Activated CD4-positive, alpha-beta memory T cell treated with anti-CD3 and anti-CD28 coated beads for 36 hours (primary cell): ENCODE measurements around the gene LRRC75A. TPM values are rescaled to one million over a fixed set of nuclear protein-coding genes. Genes with fewer than 3 reads are reported as not detected.

ENCODE experiments used
- CTCF ChIA-PET: fragments of 350-600 bp; sonication (Branson Sonifier 250); formaldehyde crosslinking; loops from one replicate; lab custom pipeline; 2021; ENCODE audit warnings: antibody characterized with exemption, inconsistent platforms; lab: Charles Lee
- POLR2A ChIA-PET: fragments of 350-600 bp; sonication (Branson Sonifier 250); formaldehyde crosslinking; loops from one replicate; lab custom pipeline; 2021; ENCODE audit warnings: antibody characterized with exemption; lab: Charles Lee
- DNase-seq: peaks from one replicate; pipeline ENCODE4 v3.0.0-alpha.2; 2020
- H3K27ac Mint-ChIP-seq: one replicate; pipeline ENCODE4 v1.8.0; 2021; ENCODE audit warnings: mixed read lengths
- H3K27me3 Mint-ChIP-seq: one replicate; pipeline ENCODE4 v1.8.0; 2021; ENCODE audit warnings: mixed read lengths
- H3K36me3 Mint-ChIP-seq: one replicate; pipeline ENCODE4 v1.8.0; 2021; ENCODE audit warnings: mixed read lengths
- H3K4me1 Mint-ChIP-seq: one replicate; pipeline ENCODE4 v1.8.0; 2021; ENCODE audit warnings: low read depth, mixed read lengths
- H3K4me3 Mint-ChIP-seq: one replicate; pipeline ENCODE4 v1.8.0; 2021; ENCODE audit warnings: mild to moderate bottlenecking, mixed read lengths
- H3K9me3 Mint-ChIP-seq: one replicate; pipeline ENCODE4 v1.8.0; 2021; ENCODE audit warnings: mixed read lengths
- intact Hi-C: fragments of 100-400 bp; cut with micrococcal nuclease; formaldehyde crosslinking; loops from one replicate; pipeline ENCODE4 v1.15.1; 2023
- total RNA-seq, 2 experiments: library from RNA; stranded (reverse); gene quantifications; one replicate each; pipeline ENCODE4 v1.2.3, GENCODE V29; 2021

Gene LRRC75A
- total RNA-seq, 2 experiments from 2014 or later = 1.2 to 1.4 TPM

GRCh38 chr17:16492613-16493530 lies 879 bp upstream of the LRRC75A start:
- CTCF ChIA-PET = interaction anchor here (1.4 kb wide), 1 partner anchor 29 kb away, joined by 5 read pairs; no protein-coding TSS in a partner anchor
- peaks cover 9% of the 10 kb centered on the region for H3K4me1 Mint-ChIP-seq
- intact Hi-C loops = no loop called here
- DNase-seq = no peak
- POLR2A ChIA-PET = interaction anchor here (1.5 kb wide), 1 partner anchor 54 kb away, joined by 4 read pairs; no protein-coding TSS in a partner anchor
- H3K9me3 Mint-ChIP-seq = no peaks in the 10 kb centered on the region
- no peaks in the 10 kb centered on the region for H3K36me3 Mint-ChIP-seq
- peaks cover 5% of the 10 kb centered on the region for H3K27me3 Mint-ChIP-seq
- H3K4me3 Mint-ChIP-seq = peak overlapping the region; percentile 66
- H3K27ac Mint-ChIP-seq = no peak overlapping the region

GRCh38 chr17:16491131-16491702 lies 776 bp downstream of the LRRC75A start:
- Mint-ChIP-seq H3K9me3 (no peaks in the 10 kb centered on the region), H3K4me3 (peak overlapping the region; percentile 66), H3K27me3 (peaks cover 3% of the 10 kb centered on the region), H3K27ac (no peak overlapping the region), H3K36me3 (no peaks in the 10 kb centered on the region), H3K4me1 (peaks cover 9% of the 10 kb centered on the region)
- POLR2A ChIA-PET = no interaction called here
- intact Hi-C loops = no loop called here
- peak; percentile 44 for DNase-seq
- CTCF ChIA-PET = interaction anchor here (1.4 to 1.7 kb wide), 2 partner anchors 30 to 76 kb away, joined by 4 to 5 read pairs; partner anchors contain the start of gene TRPV2

GRCh38 chr17:16489431-16489830 lies 2.6 kb downstream of the LRRC75A start:
- Mint-ChIP-seq H3K27ac (no peak overlapping the region), H3K36me3 (no peaks in the 10 kb centered on the region), H3K27me3 (peaks cover 3% of the 10 kb centered on the region), H3K4me3 (no peak overlapping the region), H3K4me1 (peaks cover 9% of the 10 kb centered on the region), H3K9me3 (no peaks in the 10 kb centered on the region)
- ChIA-PET CTCF (interaction anchor here (1.1 to 1.4 kb wide), 3 partner anchors 32 to 126 kb away, joined by 3 read pairs; no protein-coding TSS in a partner anchor), POLR2A (no interaction called here)
- DNase-seq = no peak
- intact Hi-C loops = no loop called here

GRCh38 chr17:16488968-16489337 lies 3.0 kb downstream of the LRRC75A start:
- Mint-ChIP-seq H3K27me3 (peaks cover 3% of the 10 kb centered on the region), H3K36me3 (no peaks in the 10 kb centered on the region), H3K9me3 (no peaks in the 10 kb centered on the region), H3K4me3 (no peak overlapping the region), H3K4me1 (peaks cover 9% of the 10 kb centered on the region), H3K27ac (no peak overlapping the region)
- ChIA-PET CTCF (interaction anchor here (1.1 to 2.9 kb wide), 3 partner anchors 32 to 125 kb away, joined by 3 to 10 read pairs (median 3); no protein-coding TSS in a partner anchor), POLR2A (no interaction called here)
- intact Hi-C loops = no loop called here
- no peak for DNase-seq

GRCh38 chr17:16488186-16488967 lies 3.6 kb downstream of the LRRC75A start:
- no peaks in the 10 kb centered on the region for H3K36me3 Mint-ChIP-seq
- ChIA-PET CTCF (interaction anchor here (1.1 to 2.9 kb wide), 3 partner anchors 33 to 125 kb away, joined by 3 to 10 read pairs (median 3); no protein-coding TSS in a partner anchor), POLR2A (no interaction called here)
- no peaks in the 10 kb centered on the region for H3K9me3 Mint-ChIP-seq
- peaks cover 9% of the 10 kb centered on the region for H3K4me1 Mint-ChIP-seq
- intact Hi-C loops = no loop called here
- no peak overlapping the region for H3K27ac Mint-ChIP-seq
- no peak for DNase-seq
- no peak overlapping the region for H3K4me3 Mint-ChIP-seq
- H3K27me3 Mint-ChIP-seq = peaks cover 2% of the 10 kb centered on the region

GRCh38 chr17:16486373-16487250 lies 5.4 kb downstream of the LRRC75A start:
- intact Hi-C loops = no loop called here
- CTCF ChIA-PET = interaction anchor here (2.9 kb wide), 1 partner anchor 35 kb away, joined by 10 read pairs; no protein-coding TSS in a partner anchor
- no peak overlapping the region for H3K27ac Mint-ChIP-seq
- POLR2A ChIA-PET = no interaction called here
- no peaks in the 10 kb centered on the region for H3K27me3 Mint-ChIP-seq
- no peaks in the 10 kb centered on the region for H3K36me3 Mint-ChIP-seq
- H3K9me3 Mint-ChIP-seq = no peaks in the 10 kb centered on the region
- DNase-seq = no peak
- H3K4me1 Mint-ChIP-seq = peaks cover 9% of the 10 kb centered on the region
- H3K4me3 Mint-ChIP-seq = no peak overlapping the region

- CTCF ChIA-PET = no interaction called here
- Mint-ChIP-seq H3K27me3 (no peaks in the 10 kb centered on the region), H3K9me3 (no peaks in the 10 kb centered on the region), H3K36me3 (no peaks in the 10 kb centered on the region), H3K4me3 (no peak overlapping the region), H3K4me1 (no peaks in the 10 kb centered on the region), H3K27ac (no peak overlapping the region)
- POLR2A ChIA-PET = no interaction called here
- no peak for DNase-seq
- intact Hi-C loops = no loop called here
These were observed 7.4 kb downstream of the LRRC75A start for GRCh38 chr17:16484445-16485175.

DNA sequence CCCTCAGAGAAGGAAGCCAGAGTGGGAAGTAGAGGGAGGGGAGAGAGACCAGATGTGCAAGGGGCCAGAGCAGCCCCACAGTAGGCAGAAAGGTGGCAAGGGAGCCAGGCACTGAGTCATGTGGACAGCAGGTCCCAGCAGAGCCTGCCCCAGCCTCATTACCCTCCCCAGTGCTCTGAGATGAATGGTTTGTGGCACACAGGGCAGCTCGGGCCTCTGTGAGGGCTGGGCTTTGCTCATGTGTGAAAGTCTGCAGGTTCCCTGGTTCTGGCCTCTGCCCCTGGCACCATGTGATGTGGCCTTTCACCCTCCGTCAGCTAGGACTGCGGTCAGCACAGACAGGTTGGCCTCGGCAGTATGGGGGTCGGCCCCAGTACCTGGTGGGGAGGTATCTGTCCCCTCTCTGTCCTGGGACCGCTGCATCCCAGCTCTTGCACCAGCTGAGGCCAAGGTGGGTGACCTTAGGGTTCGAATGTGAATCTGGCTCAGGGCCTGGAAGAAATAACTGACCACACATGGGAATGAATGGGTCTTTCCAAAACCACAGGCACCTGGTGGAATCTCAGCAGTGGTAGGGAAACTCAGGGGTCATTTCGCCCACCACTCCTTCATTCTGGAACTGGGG lies 8.9 kb downstream of the LRRC75A start:
- intact Hi-C loops = no loop called here
- ChIA-PET POLR2A (no interaction called here), CTCF (interaction anchor here (0.7 kb wide), 1 partner anchor 38 kb away, joined by 5 read pairs; no protein-coding TSS in a partner anchor)

GRCh38 chr17:16482253-16482652 lies 9.7 kb downstream of the LRRC75A start:
- intact Hi-C loops = no loop called here
- ChIA-PET CTCF (no interaction called here), POLR2A (no interaction called here)
- Mint-ChIP-seq H3K27me3 (no peaks in the 10 kb centered on the region), H3K4me1 (no peaks in the 10 kb centered on the region), H3K9me3 (no peaks in the 10 kb centered on the region), H3K36me3 (no peaks in the 10 kb centered on the region), H3K4me3 (no peak overlapping the region), H3K27ac (no peak overlapping the region)
- no peak for DNase-seq

More for the DNA sequence above, 8.9 kb downstream of the LRRC75A start:
- Mint-ChIP-seq H3K9me3 (no peaks in the 10 kb centered on the region), H3K27ac (no peak overlapping the region), H3K36me3 (no peaks in the 10 kb centered on the region), H3K4me3 (no peak overlapping the region), H3K4me1 (no peaks in the 10 kb centered on the region), H3K27me3 (no peaks in the 10 kb centered on the region)
- no peak for DNase-seq

DNA sequence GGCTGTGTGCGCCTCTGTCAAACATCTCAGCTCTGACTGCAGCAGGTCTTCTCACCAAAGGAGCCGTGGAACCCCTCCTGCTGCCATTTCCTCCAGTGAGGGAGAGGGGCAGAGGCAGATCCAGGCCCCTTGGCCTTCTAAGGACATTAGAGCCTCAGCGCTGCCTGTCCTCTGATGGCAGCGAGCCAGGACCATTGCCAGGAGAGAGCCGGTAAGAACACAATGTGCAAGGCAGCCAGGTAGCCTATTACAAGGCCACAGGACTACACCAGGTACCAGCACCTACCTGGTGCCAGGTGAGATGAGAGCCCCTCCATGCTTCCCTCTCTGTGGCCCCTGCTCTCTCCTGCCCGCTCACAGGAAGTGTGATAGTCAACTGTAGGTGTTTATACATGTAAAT lies 11.0 kb downstream of the LRRC75A start:
- H3K9me3 Mint-ChIP-seq = no peaks in the 10 kb centered on the region

More for the DNA sequence above, 11.0 kb downstream of the LRRC75A start:
- ChIA-PET CTCF (no interaction called here), POLR2A (no interaction called here)
- no peak overlapping the region for H3K27ac Mint-ChIP-seq
- H3K36me3 Mint-ChIP-seq = no peaks in the 10 kb centered on the region
- intact Hi-C loops = no loop called here
- no peaks in the 10 kb centered on the region for H3K4me1 Mint-ChIP-seq
- no peak for DNase-seq
- no peaks in the 10 kb centered on the region for H3K27me3 Mint-ChIP-seq
- H3K4me3 Mint-ChIP-seq = no peak overlapping the region
